Spleen (tissue), 11 donors: ENCODE data around the gene ACCSL. TPM values are rescaled to one million over a fixed set of nuclear protein-coding genes. Genes with fewer than 3 reads are reported as not detected.

Experiments
- DNase-seq: peaks from one replicate; pipeline ENCODE4 v3.0.0-alpha.2; 2020
- H3K27ac ChIP-seq, 8 donors: fragments of 200-600 bp; sonication (generic) in 7 of 8; 1 replicate in 4 of 8; 2 replicates in 4 of 8; pipeline versions ENCODE4 v1.5.0 to v1.8.0; 2016 to 2021; ENCODE audit warnings: inconsistent platforms in 4 of 8, mild to moderate bottlenecking in 4 of 8, moderate library complexity in 1 of 8
- H3K27me3 ChIP-seq, 7 donors: fragments of 200-600 bp; sonication (generic) in 6 of 7; replicated peaks in 1 of 7; 1 replicate in 4 of 7; 2 replicates in 3 of 7; pipeline versions ENCODE4 v1.5.0 to v1.8.0; 2016 to 2021; ENCODE audit warnings: inconsistent platforms in 3 of 7, mild to moderate bottlenecking in 1 of 7
- H3K36me3 ChIP-seq, 6 donors: fragments of 200-600 bp; sonication (generic) in 5 of 6; 1 replicate in 4 of 6; 2 replicates in 2 of 6; pipeline versions ENCODE4 v1.5.0 to v1.8.0; 2016 to 2021; ENCODE audit warnings: inconsistent platforms in 2 of 6
- H3K4me1 ChIP-seq, 6 donors: fragments of 200-600 bp; sonication (generic) in 5 of 6; 1 replicate in 3 of 6; 2 replicates in 3 of 6; pipeline versions ENCODE4 v1.5.0 to v1.8.0; 2016 to 2021; ENCODE audit warnings: inconsistent platforms in 3 of 6
- H3K4me3 ChIP-seq, 8 donors: fragments of 200-600 bp; sonication (generic) in 7 of 8; 1 replicate in 4 of 8; 2 replicates in 4 of 8; pipeline versions ENCODE4 v1.5.0 to v1.8.0; 2016 to 2021; ENCODE audit warnings: inconsistent platforms in 4 of 8, mild to moderate bottlenecking in 4 of 8, moderate library complexity in 2 of 8
- H3K9me3 ChIP-seq, 8 donors: fragments of 200-600 bp; sonication (generic) in 7 of 8; 1 replicate in 4 of 8; 2 replicates in 4 of 8; pipeline versions ENCODE4 v1.5.0 to v1.8.0; 2016 to 2021; ENCODE audit warnings: inconsistent platforms in 4 of 8
- POLR2A ChIP-seq, 3 donors: fragments of 450-650 bp; IDR thresholded peaks; one replicate each; pipeline ENCODE4 v1.5.1; 2017; ENCODE audit warnings: antibody characterized with exemption in 3 of 3, mild to moderate bottlenecking in 1 of 3
- POLR2AphosphoS5 ChIP-seq, 3 donors: sonication (generic); formaldehyde crosslinking; IDR thresholded peaks; one replicate each; pipeline ENCODE4 v1.5.1; 2017; ENCODE audit warnings: antibody characterized with exemption in 3 of 3
- WGBS, 5 donors: extraction: QIAGEN DNeasy Blood & Tissue Kit in 3 of 5; methylation state at CpG; one replicate each; pipeline versions ENCODE4 v1.1.5 to v1.1.7; 2013 to 2018; 5-methylcytosine and 5-hydroxymethylcytosine counted together
- intact Hi-C: fragments of 100-400 bp; cut with DNase I; formaldehyde crosslinking; loops from one replicate; pipeline ENCODE4 v1.15.0; 2023; ENCODE audit warnings: low total_unique reads
- polyA plus RNA-seq, 3 donors: library from polyadenylated mRNA; stranded (reverse); fragments of 200-250 nt; gene quantifications; one replicate each; pipeline ENCODE4 v1.2.1, GENCODE V29; 2013
- total RNA-seq, 7 donors: library from RNA; depleted of rRNA in 3 of 7; stranded (reverse); fragments of >200 nt in 3 of 7; fragmentation: NEBNext Ultra II Directional in 4 of 7; extraction: Animal tissue kit (Norgen Biotek cat#: 25700) in 4 of 7; gene quantifications; one replicate each; pipeline versions ENCODE4 v1.1.0 to v1.2.1, GENCODE V29; 2016 to 2021
- TF ChIP-seq, protein P1 (sequence below), 11 experiments: fragments of 200-600 bp in 7 of 11; fragments of 450-650 bp in 4 of 11; sonication (generic) in 4 of 11; IDR thresholded peaks in 8 of 11; conservative IDR thresholded peaks in 3 of 11; 1 replicate in 7 of 11; 2 replicates in 4 of 11; pipeline versions ENCODE4 v1.4.0 to v1.8.0; 2016 to 2021; ENCODE audit warnings: antibody characterized with exemption in 11 of 11, inconsistent platforms in 4 of 11, mild to moderate bottlenecking in 1 of 11
- donor health status: healthy with polysubstance abuse.
- donor health status: DM: no; HTN: no; CAD: no; lungs with moderate emphysema.
- donor health status: DM: no; HTN: no; CAD: no.
- donor health status: Bipolar disorder and iron deficiency.
- donor health status: healthy.
- donor health status: DM: no; HTN: no; CAD: no.
- donor health status: DM: yes; HTN: yes; CAD: no.

The ACCSL gene
- total and polyA plus RNA-seq, 10 donors, result 0.19 to 0.23 (median 0.20) TPM; not detected in 7

DNA sequence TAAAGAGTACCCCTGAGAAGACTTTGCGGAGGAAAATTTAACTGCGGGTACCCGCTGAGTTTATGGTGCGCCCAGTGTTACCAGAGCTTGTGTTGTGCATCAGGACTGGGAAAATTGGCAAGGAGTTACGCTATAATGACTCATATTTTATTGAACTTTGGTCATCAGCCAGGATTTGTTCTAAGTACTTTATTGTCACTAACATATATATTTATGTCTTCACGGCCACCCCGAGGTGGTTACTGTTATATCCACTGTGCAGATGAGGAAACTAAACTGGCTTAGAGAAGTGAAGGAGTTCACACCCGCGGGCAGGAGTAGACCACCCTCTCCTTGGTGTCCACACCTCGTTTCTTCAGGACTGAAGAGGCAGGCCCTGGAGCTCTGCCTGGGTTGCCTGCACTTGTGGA lies 19.0 kb downstream of the ACCSL start:
- WGBS, 5 donors, result 7 to 44% (median 39%) methylated on average over 10 of the region's 10 CpGs
- Histone ChIP-seq H3K27ac (peak overlapping the region; percentile 76 to 92 (median 88)), H3K4me1 (peaks cover 10 to 27% (median 18%) of the 10 kb centered on the region in 6 donors), H3K9me3 (no peaks in the 10 kb centered on the region), H3K36me3 (peaks cover 0 to 25% (median 5%) of the 10 kb centered on the region in 6 donors), H3K27me3 (no peaks in the 10 kb centered on the region), H3K4me3 (peak overlapping the region; percentile 40 to 94 (median 62))
- TF ChIP-seq POLR2A (IDR thresholded peaks at IDR 0.05) (no peak), POLR2AphosphoS5 (IDR thresholded peaks at IDR 0.05) (no peak)
- TF ChIP-seq, protein P1, sequence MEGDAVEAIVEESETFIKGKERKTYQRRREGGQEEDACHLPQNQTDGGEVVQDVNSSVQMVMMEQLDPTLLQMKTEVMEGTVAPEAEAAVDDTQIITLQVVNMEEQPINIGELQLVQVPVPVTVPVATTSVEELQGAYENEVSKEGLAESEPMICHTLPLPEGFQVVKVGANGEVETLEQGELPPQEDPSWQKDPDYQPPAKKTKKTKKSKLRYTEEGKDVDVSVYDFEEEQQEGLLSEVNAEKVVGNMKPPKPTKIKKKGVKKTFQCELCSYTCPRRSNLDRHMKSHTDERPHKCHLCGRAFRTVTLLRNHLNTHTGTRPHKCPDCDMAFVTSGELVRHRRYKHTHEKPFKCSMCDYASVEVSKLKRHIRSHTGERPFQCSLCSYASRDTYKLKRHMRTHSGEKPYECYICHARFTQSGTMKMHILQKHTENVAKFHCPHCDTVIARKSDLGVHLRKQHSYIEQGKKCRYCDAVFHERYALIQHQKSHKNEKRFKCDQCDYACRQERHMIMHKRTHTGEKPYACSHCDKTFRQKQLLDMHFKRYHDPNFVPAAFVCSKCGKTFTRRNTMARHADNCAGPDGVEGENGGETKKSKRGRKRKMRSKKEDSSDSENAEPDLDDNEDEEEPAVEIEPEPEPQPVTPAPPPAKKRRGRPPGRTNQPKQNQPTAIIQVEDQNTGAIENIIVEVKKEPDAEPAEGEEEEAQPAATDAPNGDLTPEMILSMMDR (IDR thresholded peaks at IDR 0.05 in 8 of 11, conservative IDR thresholded peaks at IDR 0.05 in 3 of 11), result no peak
- intact Hi-C loops, result no loop called here
- no peak for DNase-seq

DNA sequence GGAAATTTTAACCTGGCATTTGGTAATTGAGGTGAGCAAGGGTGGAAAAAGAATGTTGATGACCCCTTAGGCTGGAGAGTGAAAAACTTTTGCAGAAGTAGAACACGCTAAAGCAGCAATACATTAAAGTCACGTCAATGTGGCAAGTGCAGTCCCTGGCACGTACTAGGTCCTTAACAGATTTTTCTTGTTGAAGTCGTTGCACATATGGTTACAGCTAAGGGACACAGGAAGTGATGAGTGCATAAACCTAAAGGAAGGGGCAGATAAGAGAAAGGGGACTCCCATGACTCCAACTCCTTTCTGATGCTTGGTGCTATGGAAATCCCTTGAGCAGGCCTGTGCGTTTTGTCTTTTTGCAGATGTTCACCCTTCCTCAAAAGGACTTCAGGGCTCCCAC lies 19.5 kb downstream of the ACCSL start:
- peak overlapping the region in 5 of 8 donors; percentile 85 to 92 (median 90) for H3K27ac ChIP-seq
- H3K9me3 ChIP-seq, result no peaks in the 10 kb centered on the region
- no peak for DNase-seq
- peaks cover 10 to 27% (median 18%) of the 10 kb centered on the region in 6 donors for H3K4me1 ChIP-seq
- intact Hi-C loops, result no loop called here
- H3K36me3 ChIP-seq, result peaks cover 0 to 29% (median 7%) of the 10 kb centered on the region in 6 donors
- peak overlapping the region in 5 of 8 donors; percentile 54 to 94 (median 69) for H3K4me3 ChIP-seq
- H3K27me3 ChIP-seq, result no peaks in the 10 kb centered on the region
- TF ChIP-seq POLR2A (IDR thresholded peaks at IDR 0.05), result no peak
- TF ChIP-seq, protein P1 (IDR thresholded peaks at IDR 0.05 in 8 of 11, conservative IDR thresholded peaks at IDR 0.05 in 3 of 11), result no peak
- WGBS, 5 donors, result 24 to 64% (median 52%) methylated on average over 5 of the region's 5 CpGs

DNA sequence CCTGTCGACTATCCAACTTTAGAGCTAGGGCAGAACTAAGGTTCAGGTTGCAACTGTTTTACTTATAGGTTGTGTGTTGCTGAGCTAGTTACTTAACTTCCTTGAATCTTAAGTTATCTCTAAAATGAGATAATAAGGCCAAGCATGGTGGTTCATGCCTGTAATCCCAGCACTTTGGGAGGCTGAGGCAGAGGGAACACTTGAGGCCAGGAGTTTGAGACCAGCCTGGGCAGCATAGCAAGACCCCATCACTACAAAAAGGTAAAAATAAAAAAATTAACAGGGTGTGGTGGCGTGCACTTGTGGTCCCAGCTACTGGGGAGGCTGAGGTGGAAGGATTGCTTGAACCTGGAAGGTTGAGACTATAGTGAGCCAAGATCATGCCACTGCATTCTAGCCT lies 20.4 kb downstream of the ACCSL start:
- no peaks in the 10 kb centered on the region for H3K9me3 ChIP-seq
- intact Hi-C loops, result no loop called here
- no peak for DNase-seq
- no peak overlapping the region for H3K4me3 ChIP-seq
- H3K4me1 ChIP-seq, result peaks cover 10 to 27% (median 18%) of the 10 kb centered on the region in 6 donors
- no peaks in the 10 kb centered on the region for H3K27me3 ChIP-seq
- H3K36me3 ChIP-seq, result peaks cover 0 to 38% (median 10%) of the 10 kb centered on the region in 6 donors
- TF ChIP-seq POLR2AphosphoS5 (IDR thresholded peaks at IDR 0.05) (no peak), POLR2A (IDR thresholded peaks at IDR 0.05) (no peak)
- TF ChIP-seq, protein P1 (IDR thresholded peaks at IDR 0.05 in 8 of 11, conservative IDR thresholded peaks at IDR 0.05 in 3 of 11), result no peak
- WGBS, 5 donors, result 94 to 100% (median 96%) methylated on average over 2 of the region's 2 CpGs
- no peak overlapping the region for H3K27ac ChIP-seq

DNA sequence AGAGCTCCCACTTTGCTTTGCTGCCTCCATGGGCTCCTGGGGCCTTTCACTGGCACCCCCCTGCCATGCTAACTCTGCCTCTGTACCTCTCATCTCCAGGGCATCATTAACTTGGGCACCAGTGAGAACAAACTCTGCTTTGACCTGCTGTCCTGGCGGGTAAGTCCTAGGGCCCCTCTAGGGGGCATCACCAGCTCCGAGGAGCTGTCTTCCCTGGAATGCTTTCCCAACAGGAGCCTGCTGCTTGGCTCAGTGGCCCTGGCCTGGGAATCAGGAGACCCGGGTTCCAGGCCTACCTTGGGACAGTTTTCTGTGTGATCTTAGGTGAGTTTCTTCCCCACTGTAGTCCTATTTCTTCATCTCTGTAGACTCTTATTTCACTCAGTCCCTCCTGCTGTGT lies 23.4 kb downstream of the ACCSL start:
- peaks cover 0 to 68% (median 26%) of the 10 kb centered on the region in 6 donors for H3K36me3 ChIP-seq
- H3K4me1 ChIP-seq, result peaks cover 7 to 16% (median 11%) of the 10 kb centered on the region in 6 donors
- H3K27me3 ChIP-seq, result no peaks in the 10 kb centered on the region
- no peak for DNase-seq
- WGBS, 5 donors, result 75 to 100% (median 94%) methylated on average over 3 of the region's 3 CpGs
- no peak overlapping the region for H3K27ac ChIP-seq
- TF ChIP-seq POLR2A (IDR thresholded peaks at IDR 0.05) (no peak), POLR2AphosphoS5 (IDR thresholded peaks at IDR 0.05) (no peak)
- TF ChIP-seq, protein P1 (IDR thresholded peaks at IDR 0.05 in 8 of 11, conservative IDR thresholded peaks at IDR 0.05 in 3 of 11), result no peak
- intact Hi-C loops, result no loop called here
- H3K4me3 ChIP-seq, result no peak overlapping the region
- H3K9me3 ChIP-seq, result no peaks in the 10 kb centered on the region
